GM18520 (cell line): ENCODE measurements around the gene C1orf50.

Source experiments
- ATAC-seq: cut with Tn5 transposase; IDR thresholded peaks from one replicate; pipeline ENCODE4 v1.9.1; 2021; ENCODE audit not compliant: unreplicated experiment

The C1orf50 gene

DNA sequence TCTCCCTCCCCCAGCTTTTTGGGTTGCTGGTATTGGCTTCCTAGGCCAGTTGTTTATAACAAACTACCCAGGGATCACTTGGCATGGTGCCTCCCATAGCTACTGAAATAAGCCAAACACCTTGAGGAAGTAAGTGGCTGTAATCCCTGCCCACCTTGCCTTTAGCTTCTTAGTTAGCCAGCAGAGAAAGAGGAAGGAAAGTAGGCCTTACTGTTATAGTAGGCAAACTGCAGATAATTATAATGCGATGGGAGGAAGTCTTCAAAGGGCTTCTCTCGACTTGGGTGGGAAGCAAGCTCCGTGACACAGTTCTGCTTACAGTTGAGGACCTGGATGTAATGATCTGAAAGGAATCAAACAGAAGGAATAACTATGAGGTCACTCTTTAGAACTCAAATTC is 8.4 kb upstream of the C1orf50 start:
- ATAC-seq = no peak

DNA sequence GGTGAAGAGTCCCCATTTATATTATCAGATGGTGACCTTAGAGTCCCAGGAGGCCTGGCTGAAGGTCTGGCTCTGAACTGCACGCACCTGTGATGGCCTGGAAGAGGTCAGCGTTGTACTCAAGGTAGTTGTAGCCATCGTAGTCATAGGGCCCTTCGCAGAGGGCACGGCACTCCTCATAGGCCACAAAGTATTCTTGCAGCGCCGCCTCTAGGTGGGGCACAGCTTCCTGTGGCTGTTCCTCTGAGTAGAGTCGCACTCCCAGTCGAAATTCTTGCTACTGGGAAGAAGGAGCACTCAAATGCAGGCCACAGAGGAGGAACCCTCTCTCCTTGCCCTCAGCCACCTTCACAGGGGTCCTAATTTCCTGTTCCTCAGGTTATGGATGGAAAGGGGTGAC is 7.9 kb upstream of the C1orf50 start:
- ATAC-seq = no peak

- no peak for ATAC-seq
Observed at GRCh38 chr1:42761567-42761966, 5.5 kb upstream of the C1orf50 start.

DNA sequence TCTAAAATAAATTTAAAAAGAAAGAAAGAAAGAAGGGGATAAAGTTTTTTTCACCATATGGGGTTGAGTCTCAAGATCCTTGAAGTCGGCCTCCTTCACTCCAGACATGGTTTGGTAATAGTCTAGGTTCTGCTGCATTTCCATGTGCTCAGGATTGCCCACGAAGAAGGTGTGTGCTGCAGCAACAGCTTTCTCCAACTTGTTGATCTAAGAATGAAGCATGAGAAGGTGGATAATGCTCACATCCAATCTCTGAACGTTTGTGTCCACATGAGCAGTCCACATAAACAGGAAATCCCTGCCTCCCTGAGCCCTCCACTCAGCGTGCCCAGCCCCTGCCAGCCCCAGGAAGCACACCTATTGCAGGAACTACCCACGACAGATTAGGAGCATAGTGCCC is 4.8 kb upstream of the C1orf50 start:
- no peak for ATAC-seq

GRCh38 chr1:42765269-42765668 is 1.8 kb upstream of the C1orf50 start:
- ATAC-seq = no peak

- ATAC-seq = no peak
Observed at GRCh38 chr1:42765832-42766740, 963 bp upstream of the C1orf50 start.

DNA sequence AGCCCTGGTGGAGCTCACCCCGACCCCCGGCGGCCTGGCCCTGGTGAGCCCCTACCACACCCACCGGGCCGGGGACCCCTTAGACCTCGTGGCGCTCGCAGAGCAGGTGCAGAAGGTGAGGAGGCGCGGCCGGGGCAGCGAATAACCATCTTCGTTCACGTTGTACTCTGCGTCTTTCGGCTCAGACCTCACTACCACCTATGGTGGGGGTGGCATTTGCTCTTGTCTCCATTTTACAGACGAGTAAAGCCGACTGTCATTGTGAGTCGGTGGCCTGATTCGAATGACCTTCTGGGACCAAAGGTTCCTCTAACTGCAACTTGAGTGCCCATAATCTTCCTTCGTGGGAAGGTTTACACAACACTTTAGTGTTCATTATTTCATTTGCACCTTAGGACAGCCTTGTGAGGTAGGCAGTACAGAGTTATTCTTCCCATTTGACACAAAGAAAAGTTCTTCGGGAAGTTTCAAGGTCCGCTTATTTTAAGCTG is 506 bp downstream of the C1orf50 start:
- peak; percentile 2 for ATAC-seq

DNA sequence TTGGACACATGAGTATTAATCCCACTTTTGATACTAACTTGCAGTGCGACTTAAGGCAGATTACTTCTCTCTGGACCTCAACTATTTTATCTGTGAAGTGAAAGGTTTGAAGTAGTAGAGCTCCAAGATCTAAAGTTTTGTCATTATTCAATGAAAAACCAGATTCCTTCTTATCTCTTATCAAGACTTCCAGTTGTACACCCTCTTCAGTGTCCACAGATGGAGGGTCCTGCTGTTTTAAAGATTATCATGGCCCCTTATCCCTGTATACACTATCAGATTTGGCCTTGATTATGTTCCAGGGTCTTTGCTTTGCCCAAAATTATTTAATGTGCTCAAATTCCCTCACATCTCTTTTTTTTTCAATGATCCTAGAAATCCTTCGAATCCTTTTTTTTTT is 1.1 kb downstream of the C1orf50 start:
- ATAC-seq = no peak

GRCh38 chr1:42769811-42770210 is 2.8 kb downstream of the C1orf50 start:
- no peak for ATAC-seq

DNA sequence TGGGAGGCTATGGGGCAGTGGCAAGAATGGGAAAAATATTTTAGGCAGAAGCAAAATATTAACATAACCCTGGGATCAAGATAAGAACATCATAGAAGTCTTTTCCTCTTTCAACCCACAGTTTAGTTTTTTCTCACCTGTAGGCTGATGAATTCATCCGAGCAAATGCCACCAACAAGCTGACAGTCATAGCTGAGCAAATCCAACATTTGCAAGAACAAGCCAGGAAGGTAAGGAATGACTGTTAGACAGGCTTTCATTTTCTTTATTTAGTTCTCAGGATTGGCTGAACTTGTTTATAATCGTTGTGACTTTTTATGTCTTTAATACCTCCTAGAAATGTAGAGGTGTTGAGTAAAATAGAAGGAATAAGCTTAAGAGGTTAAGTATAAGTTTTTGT is 6.4 kb downstream of the C1orf50 start:
- ATAC-seq = no peak

DNA sequence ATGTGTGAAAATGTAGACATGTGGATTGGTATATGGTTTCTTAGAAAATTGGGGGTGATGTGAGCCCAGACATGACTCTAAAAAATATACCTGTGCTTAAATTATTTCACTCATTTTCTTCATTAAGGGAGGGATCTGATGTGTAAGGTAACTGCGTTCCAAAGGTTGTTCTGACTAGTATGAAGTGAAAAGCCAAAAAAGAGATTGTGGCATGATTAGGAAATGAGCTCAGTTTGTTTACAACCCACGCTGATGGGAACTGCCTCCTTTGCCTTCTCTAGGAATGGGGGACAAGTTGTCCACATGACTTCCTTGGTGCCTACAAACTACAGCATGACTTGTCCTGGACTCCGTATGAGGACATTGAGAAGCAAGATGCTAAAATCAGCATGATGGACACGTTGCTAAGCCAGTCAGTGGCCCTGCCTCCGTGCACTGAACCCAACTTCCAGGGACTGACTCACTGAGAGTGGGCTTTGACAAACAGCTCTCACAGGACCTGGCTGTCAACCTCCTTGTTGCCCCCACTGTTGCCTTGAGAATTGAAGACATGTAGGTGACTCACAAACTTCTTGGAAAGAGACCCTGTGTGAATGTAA is 8.0 kb downstream of the C1orf50 start:
- ATAC-seq = no peak

DNA sequence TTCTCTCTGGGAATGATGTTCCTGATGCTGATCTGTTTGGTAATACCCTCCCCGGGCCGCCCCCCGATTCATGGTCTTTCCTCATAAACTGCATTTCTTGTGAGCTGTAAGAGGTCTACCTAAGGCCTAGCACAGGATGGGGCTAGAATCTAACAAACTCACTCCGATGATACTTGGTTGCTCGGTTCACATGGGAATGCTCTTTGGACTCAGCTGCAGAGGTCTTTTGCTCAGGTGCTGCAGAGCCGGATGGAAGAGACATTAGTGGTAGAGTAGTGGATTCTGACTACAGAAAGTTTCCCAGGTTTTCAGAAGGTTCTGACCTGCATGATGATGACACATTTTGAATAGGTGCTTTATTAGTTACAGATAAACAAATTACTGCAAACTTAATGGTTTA is 9.5 kb downstream of the C1orf50 start:
- ATAC-seq = no peak

- ATAC-seq = no peak
Observed at GRCh38 chr1:42777852-42778251, 10.8 kb downstream of the C1orf50 start.

DNA sequence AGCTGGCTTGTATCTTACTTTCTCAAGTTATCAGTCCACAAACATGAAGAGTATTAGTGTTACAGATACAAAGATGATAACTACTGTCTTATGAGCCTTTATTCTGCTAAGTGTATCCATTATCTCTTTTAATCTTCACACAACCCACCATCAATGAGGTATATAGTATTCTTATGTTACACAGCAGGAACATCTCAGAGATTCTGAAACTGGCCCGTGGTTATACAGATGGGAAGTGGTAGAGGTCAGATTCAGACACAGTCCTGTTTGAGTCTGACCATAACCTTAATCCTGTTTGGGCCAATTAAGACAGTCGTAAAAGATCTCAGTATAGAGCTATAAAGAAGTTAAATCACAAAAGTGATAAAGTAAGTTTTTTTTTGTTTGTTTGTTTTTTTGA is 12.7 kb downstream of the C1orf50 start:
- ATAC-seq = no peak

DNA sequence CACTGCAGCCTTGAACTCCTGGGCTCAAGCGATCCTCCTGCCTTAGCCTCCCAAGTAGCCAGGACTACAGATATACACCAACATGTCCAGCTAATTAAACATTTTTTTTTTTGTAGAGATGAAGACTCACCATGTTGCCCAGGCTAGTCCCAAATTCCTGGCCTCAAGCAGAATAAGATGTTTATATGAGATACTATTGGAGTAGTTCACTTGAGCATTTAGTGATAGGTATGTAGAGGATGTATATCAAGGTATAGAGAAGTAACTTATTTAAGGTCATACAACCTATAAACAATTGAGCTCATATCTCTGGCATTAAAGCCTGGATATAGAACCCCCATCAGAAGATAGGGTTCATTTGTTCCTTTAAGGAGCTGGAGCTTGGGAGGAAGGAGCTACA is 13.1 kb downstream of the C1orf50 start:
- ATAC-seq = no peak

DNA sequence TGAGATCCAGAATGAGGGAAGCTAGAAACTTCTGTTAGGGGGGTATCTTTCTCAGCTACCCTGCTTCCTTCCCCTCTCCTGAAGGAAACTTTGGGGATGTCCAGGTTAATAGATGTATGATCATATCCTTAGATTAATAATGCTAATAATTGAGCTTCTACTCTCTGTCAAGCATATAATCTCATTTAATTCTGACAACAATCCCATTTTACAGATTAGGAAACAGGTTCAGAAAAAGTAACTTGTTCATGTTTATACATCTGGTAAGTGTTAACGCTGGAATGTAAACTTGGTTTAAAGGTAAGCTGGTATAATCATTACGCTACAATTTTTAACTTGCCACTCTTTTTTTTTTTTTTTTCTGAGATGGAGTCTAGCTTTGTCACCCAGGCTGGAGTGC is 16.0 kb downstream of the C1orf50 start:
- no peak for ATAC-seq

DNA sequence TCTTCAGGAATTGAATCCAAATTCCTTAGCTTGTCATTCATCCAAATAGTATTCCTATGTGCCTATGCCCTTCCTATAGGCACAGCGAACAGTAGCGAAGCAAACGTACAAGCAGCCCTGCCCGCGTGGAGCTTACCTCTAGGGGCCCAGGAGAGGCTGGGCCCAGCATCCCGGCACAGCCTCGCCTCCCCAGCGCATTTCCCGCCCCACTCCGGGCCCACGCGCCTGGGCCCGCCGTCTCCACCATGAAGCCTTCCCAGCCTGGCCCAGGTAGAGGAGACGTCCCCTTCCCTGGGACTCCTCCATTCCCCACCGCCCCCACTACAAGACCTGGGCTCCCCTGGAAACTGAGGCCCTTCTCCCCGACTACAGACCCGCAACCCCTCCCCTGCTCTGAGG is 17.5 kb downstream of the C1orf50 start:
- ATAC-seq = no peak

- no peak for ATAC-seq
Observed at GRCh38 chr1:42784946-42785693, 18.1 kb downstream of the C1orf50 start, which contains the start of gene TMEM269. TSS of gene TMEM269 (plus strand) at chr1:42784991. CDS start at chr1:42789894, 4,903 bp downstream.

GRCh38 chr1:42786097-42786496 is 19.0 kb downstream of the C1orf50 start:
- ATAC-seq = no peak

DNA sequence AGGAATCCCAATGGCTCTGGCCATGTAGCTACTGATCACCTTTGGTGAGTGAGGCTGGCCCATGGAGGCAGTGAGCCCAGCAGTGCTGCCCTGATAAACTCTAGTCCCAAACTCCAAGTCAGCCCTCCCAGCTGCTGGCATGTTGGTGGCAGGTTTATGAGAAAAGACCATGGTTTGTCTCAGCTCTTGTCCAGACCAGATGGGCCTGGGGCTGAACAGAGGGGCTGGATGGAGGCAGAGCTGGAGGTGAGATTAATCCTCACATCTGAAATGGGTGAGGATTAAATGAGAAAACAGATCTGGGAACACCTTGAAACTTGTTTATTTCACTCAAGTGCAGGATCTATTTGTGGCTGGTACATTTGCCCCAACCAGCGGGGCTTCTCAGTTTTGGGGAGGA is 21.0 kb downstream of the C1orf50 start:
- ATAC-seq = no peak

GRCh38 chr1:42793824-42794223 is 26.8 kb downstream of the C1orf50 start:
- no peak for ATAC-seq

- no peak for ATAC-seq
Observed at GRCh38 chr1:42797414-42797813, 30.4 kb downstream of the C1orf50 start.
